ENCODE results near the gene C17orf113.

C17orf113 gene

DNA sequence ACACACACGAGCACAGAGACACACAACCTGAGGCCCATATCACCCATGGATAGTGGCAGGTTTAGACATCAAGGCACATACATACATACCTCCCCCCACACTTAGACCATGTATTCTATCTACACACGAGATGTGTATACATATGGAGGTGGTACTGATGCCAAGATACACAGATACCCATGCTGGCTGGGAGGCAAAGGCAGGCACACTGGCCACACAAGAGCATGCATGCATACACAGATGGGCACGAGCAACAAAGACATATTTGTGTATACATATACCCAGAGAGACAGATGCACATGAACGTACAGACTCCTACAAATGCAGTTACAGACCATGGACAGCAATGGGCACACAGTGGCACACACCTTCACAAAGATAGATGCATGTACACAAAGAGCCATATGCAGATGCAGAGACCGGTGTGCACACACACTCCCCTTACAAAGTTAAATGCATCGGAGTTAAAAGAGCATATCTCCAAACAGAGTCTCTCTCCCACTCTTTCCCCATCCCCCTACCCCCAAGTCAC, 2.0 kb upstream of the C17orf113 start:
- no peak overlapping the region for H3K4me3 ChIP-seq (ENCODE audit: low read depth in 1 of 2, low read length in 2 of 2)
- peaks cover 8% of the 10 kb centered on the region for H3K4me1 ChIP-seq (ENCODE audit: insufficient read depth, low read length)
- no peak overlapping the region for H3K27ac ChIP-seq (ENCODE audit: low read depth, low read length)
- no peaks in the 10 kb centered on the region for H3K36me3 ChIP-seq (ENCODE audit: insufficient read depth, low read length)
- H3K9ac ChIP-seq (ENCODE audit: low read length): no peak overlapping the region
- H3K27me3 ChIP-seq (ENCODE audit: control insufficient read depth in 1 of 2, insufficient read depth in 2 of 2, low read length in 2 of 2): peaks cover 0 to 26% of the 10 kb centered on the region in 2 donors
- H3K9me3 ChIP-seq (ENCODE audit: low read length): no peaks in the 10 kb centered on the region

GRCh38 chr17:42051645-42052044, 1.2 kb upstream of the C17orf113 start:
- Histone ChIP-seq H3K27ac (ENCODE audit: low read depth, low read length) (no peak overlapping the region), H3K9me3 (ENCODE audit: low read length) (no peaks in the 10 kb centered on the region), H3K9ac (ENCODE audit: low read length) (no peak overlapping the region), H3K4me3 (ENCODE audit: low read depth in 1 of 2, low read length in 2 of 2) (no peak overlapping the region), H3K36me3 (ENCODE audit: insufficient read depth, low read length) (no peaks in the 10 kb centered on the region), H3K27me3 (ENCODE audit: control insufficient read depth in 1 of 2, insufficient read depth in 2 of 2, low read length in 2 of 2) (peaks cover 0 to 26% of the 10 kb centered on the region in 2 donors), H3K4me1 (ENCODE audit: insufficient read depth, low read length) (peaks cover 8% of the 10 kb centered on the region)

GRCh38 chr17:42051013-42051400, 606 bp upstream of the C17orf113 start:
- Histone ChIP-seq H3K27me3 (ENCODE audit: control insufficient read depth in 1 of 2, insufficient read depth in 2 of 2, low read length in 2 of 2) (peaks cover 0 to 26% of the 10 kb centered on the region in 2 donors), H3K27ac (ENCODE audit: low read depth, low read length) (no peak overlapping the region), H3K9me3 (ENCODE audit: low read length) (no peaks in the 10 kb centered on the region), H3K9ac (ENCODE audit: low read length) (no peak overlapping the region), H3K36me3 (ENCODE audit: insufficient read depth, low read length) (no peaks in the 10 kb centered on the region), H3K4me3 (ENCODE audit: low read depth in 1 of 2, low read length in 2 of 2) (peak overlapping the region; percentile 13 to 59), H3K4me1 (ENCODE audit: insufficient read depth, low read length) (peaks cover 8% of the 10 kb centered on the region)

DNA sequence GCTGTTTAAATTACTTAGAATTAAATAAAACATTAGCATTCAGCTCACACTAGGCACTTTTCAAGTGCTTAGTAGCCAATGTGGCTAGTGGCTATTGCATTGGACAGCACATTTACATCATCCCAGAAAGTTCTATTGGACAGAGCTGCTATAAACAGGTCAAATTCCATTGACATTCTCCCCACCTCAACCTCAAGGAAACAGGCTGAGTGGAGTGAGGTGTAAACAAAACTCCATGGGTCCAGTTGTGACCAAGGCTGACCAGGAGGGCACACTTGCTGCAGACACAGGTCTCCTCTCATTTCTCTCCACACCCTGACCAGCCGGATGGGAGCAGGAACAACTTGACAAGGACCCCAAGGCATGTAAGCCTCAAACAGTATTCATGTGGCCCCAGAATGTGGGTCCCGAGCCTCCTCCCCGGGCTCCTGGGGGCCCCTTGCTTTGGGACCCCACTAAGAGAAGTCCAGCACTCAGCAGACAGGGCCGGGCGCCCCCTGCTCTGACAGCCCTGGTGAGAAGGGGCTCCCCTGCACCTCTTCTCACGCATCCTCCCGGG, 488 bp downstream of the C17orf113 start:
- peaks cover 0 to 20% of the 10 kb centered on the region in 2 donors for H3K27me3 ChIP-seq (ENCODE audit: control insufficient read depth in 1 of 2, insufficient read depth in 2 of 2, low read length in 2 of 2)
- H3K9ac ChIP-seq (ENCODE audit: low read length): no peak overlapping the region
- no peaks in the 10 kb centered on the region for H3K9me3 ChIP-seq (ENCODE audit: low read length)
- H3K27ac ChIP-seq (ENCODE audit: low read depth, low read length): no peak overlapping the region
- H3K4me3 ChIP-seq (ENCODE audit: low read depth in 1 of 2, low read length in 2 of 2): peak overlapping the region; percentile 57 to 66
- H3K4me1 ChIP-seq (ENCODE audit: insufficient read depth, low read length): peaks cover 8% of the 10 kb centered on the region
- no peaks in the 10 kb centered on the region for H3K36me3 ChIP-seq (ENCODE audit: insufficient read depth, low read length)

GRCh38 chr17:42047343-42047742, 3.1 kb downstream of the C17orf113 start:
- no peak overlapping the region for H3K4me3 ChIP-seq (ENCODE audit: low read depth in 1 of 2, low read length in 2 of 2)
- H3K4me1 ChIP-seq (ENCODE audit: insufficient read depth, low read length): peaks cover 8% of the 10 kb centered on the region
- no peak overlapping the region for H3K27ac ChIP-seq (ENCODE audit: low read depth, low read length)
- no peak overlapping the region for H3K9ac ChIP-seq (ENCODE audit: low read length)
- no peaks in the 10 kb centered on the region for H3K36me3 ChIP-seq (ENCODE audit: insufficient read depth, low read length)
- H3K27me3 ChIP-seq (ENCODE audit: control insufficient read depth in 1 of 2, insufficient read depth in 2 of 2, low read length in 2 of 2): no peaks in the 10 kb centered on the region
- no peaks in the 10 kb centered on the region for H3K9me3 ChIP-seq (ENCODE audit: low read length)

- Histone ChIP-seq H3K36me3 (ENCODE audit: insufficient read depth, low read length) (no peaks in the 10 kb centered on the region), H3K4me3 (ENCODE audit: low read depth in 1 of 2, low read length in 2 of 2) (no peak overlapping the region), H3K27me3 (ENCODE audit: control insufficient read depth in 1 of 2, insufficient read depth in 2 of 2, low read length in 2 of 2) (no peaks in the 10 kb centered on the region), H3K27ac (ENCODE audit: low read depth, low read length) (no peak overlapping the region), H3K4me1 (ENCODE audit: insufficient read depth, low read length) (peaks cover 5% of the 10 kb centered on the region), H3K9me3 (ENCODE audit: low read length) (no peaks in the 10 kb centered on the region), H3K9ac (ENCODE audit: low read length) (no peak overlapping the region)
Observed at GRCh38 chr17:42045719-42046118, 4.7 kb downstream of the C17orf113 start.

GRCh38 chr17:42042598-42043319, 7.6 kb downstream of the C17orf113 start:
- Histone ChIP-seq H3K36me3 (ENCODE audit: insufficient read depth, low read length) (no peaks in the 10 kb centered on the region), H3K27me3 (ENCODE audit: control insufficient read depth in 1 of 2, insufficient read depth in 2 of 2, low read length in 2 of 2) (peaks cover 0 to 16% of the 10 kb centered on the region in 2 donors), H3K4me3 (ENCODE audit: low read depth in 1 of 2, low read length in 2 of 2) (no peak overlapping the region), H3K9me3 (ENCODE audit: low read length) (no peaks in the 10 kb centered on the region), H3K4me1 (ENCODE audit: insufficient read depth, low read length) (no peaks in the 10 kb centered on the region), H3K27ac (ENCODE audit: low read depth, low read length) (no peak overlapping the region), H3K9ac (ENCODE audit: low read length) (no peak overlapping the region)

- Histone ChIP-seq H3K9ac (ENCODE audit: low read length) (no peak overlapping the region), H3K9me3 (ENCODE audit: low read length) (no peaks in the 10 kb centered on the region), H3K36me3 (ENCODE audit: insufficient read depth, low read length) (no peaks in the 10 kb centered on the region), H3K27ac (ENCODE audit: low read depth, low read length) (no peak overlapping the region), H3K27me3 (ENCODE audit: control insufficient read depth in 1 of 2, insufficient read depth in 2 of 2, low read length in 2 of 2) (peaks cover 0 to 23% of the 10 kb centered on the region in 2 donors), H3K4me1 (ENCODE audit: insufficient read depth, low read length) (no peaks in the 10 kb centered on the region), H3K4me3 (ENCODE audit: low read depth in 1 of 2, low read length in 2 of 2) (no peak overlapping the region)
Observed at GRCh38 chr17:42041619-42042018, 8.8 kb downstream of the C17orf113 start.

DNA sequence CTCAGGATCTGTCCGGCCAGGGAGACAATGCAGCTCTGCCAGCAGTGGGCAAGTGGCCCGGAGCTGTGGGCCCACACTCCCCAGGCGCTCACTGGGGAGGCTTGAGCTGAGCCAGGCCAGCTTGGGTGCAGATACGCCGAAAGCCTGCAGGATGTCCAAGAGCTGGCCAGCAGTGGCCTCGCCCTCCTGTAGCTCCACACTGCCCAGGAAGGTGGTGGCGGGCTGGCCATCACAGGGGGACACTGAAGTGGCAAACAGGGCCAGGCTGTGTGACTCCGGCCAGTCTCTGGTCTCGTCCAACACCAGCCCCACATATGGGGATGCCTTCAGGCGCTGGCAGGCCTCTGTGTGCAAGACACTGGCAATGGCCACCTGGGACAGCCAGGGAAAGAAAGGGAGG, 9.6 kb downstream of the C17orf113 start:
- H3K9ac ChIP-seq (ENCODE audit: low read length): no peak overlapping the region
- no peaks in the 10 kb centered on the region for H3K9me3 ChIP-seq (ENCODE audit: low read length)
- H3K27me3 ChIP-seq (ENCODE audit: control insufficient read depth in 1 of 2, insufficient read depth in 2 of 2, low read length in 2 of 2): peaks cover 0 to 23% of the 10 kb centered on the region in 2 donors
- H3K4me3 ChIP-seq (ENCODE audit: low read depth in 1 of 2, low read length in 2 of 2): no peak overlapping the region
- H3K4me1 ChIP-seq (ENCODE audit: insufficient read depth, low read length): no peaks in the 10 kb centered on the region
- H3K27ac ChIP-seq (ENCODE audit: low read depth, low read length): no peak overlapping the region
- H3K36me3 ChIP-seq (ENCODE audit: insufficient read depth, low read length): no peaks in the 10 kb centered on the region

GRCh38 chr17:42039794-42040763, 10.3 kb downstream of the C17orf113 start:
- Histone ChIP-seq H3K4me3 (ENCODE audit: low read depth in 1 of 2, low read length in 2 of 2) (no peak overlapping the region), H3K4me1 (ENCODE audit: insufficient read depth, low read length) (no peaks in the 10 kb centered on the region), H3K27me3 (ENCODE audit: control insufficient read depth in 1 of 2, insufficient read depth in 2 of 2, low read length in 2 of 2) (peaks cover 0 to 23% of the 10 kb centered on the region in 2 donors), H3K36me3 (ENCODE audit: insufficient read depth, low read length) (no peaks in the 10 kb centered on the region), H3K27ac (ENCODE audit: low read depth, low read length) (no peak overlapping the region), H3K9ac (ENCODE audit: low read length) (no peak overlapping the region), H3K9me3 (ENCODE audit: low read length) (no peaks in the 10 kb centered on the region)
